Hepatocyte (in vitro differentiated cells): ENCODE measurements around the gene AMPD3. TPM values are rescaled to one million over a fixed set of nuclear protein-coding genes. Genes with fewer than 3 reads are reported as not detected.

Experiments
- DNase-seq: peaks from one replicate; pipeline ENCODE4 v3.0.0-alpha.2; 2016; ENCODE audit warnings: low spot score
- H2AFZ ChIP-seq: fragments of 200-600 bp; sonication (generic); 2 replicates; pipeline ENCODE4 v1.6.0; 2016; ENCODE audit warnings: antibody characterized with exemption, mild to moderate bottlenecking
- H3K27ac ChIP-seq: fragments of 200-600 bp; sonication (generic); 2 replicates; pipeline ENCODE4 v1.5.1; 2016; ENCODE audit warnings: mild to moderate bottlenecking
- H3K27me3 ChIP-seq: fragments of 200-600 bp; sonication (generic); 2 replicates; pipeline ENCODE4 v1.6.1; 2016
- H3K36me3 ChIP-seq: fragments of 200-600 bp; sonication (generic); replicated peaks from 2 replicates; pipeline ENCODE4 v1.5.1; 2016; ENCODE audit warnings: low read depth; ENCODE audit not compliant: insufficient read depth
- H3K4me1 ChIP-seq: fragments of 200-600 bp; sonication (generic); 2 replicates; pipeline ENCODE4 v1.5.1; 2016; ENCODE audit warnings: mild to moderate bottlenecking, moderate library complexity; ENCODE audit not compliant: insufficient read depth
- H3K4me2 ChIP-seq: fragments of 200-600 bp; sonication (generic); 2 replicates; pipeline ENCODE4 v1.6.0; 2016
- H3K4me3 ChIP-seq: fragments of 200-600 bp; sonication (generic); 2 replicates; pipeline ENCODE4 v1.5.1; 2016; ENCODE audit warnings: mild to moderate bottlenecking
- H3K79me2 ChIP-seq: fragments of 200-600 bp; sonication (generic); 2 replicates; pipeline ENCODE4 v1.6.0; 2017; ENCODE audit warnings: mild to moderate bottlenecking
- H3K9me2 ChIP-seq: fragments of 200-600 bp; sonication (generic); replicated peaks from 2 replicates; pipeline ENCODE4 v1.6.0; 2017; ENCODE audit warnings: mild to moderate bottlenecking; ENCODE audit not compliant: insufficient read depth
- H3K9me3 ChIP-seq: fragments of 200-600 bp; sonication (generic); 2 replicates; pipeline ENCODE4 v1.5.1; 2016; ENCODE audit warnings: low read depth, mild to moderate bottlenecking
- H4K20me1 ChIP-seq: fragments of 200-600 bp; sonication (generic); 2 replicates; pipeline ENCODE4 v1.6.0; 2016; ENCODE audit warnings: mild to moderate bottlenecking; ENCODE audit not compliant: insufficient read depth, poor library complexity, severe bottlenecking
- CTCF ChIP-seq: fragments of 200-600 bp; sonication (generic); IDR thresholded peaks from 2 replicates; pipeline ENCODE4 v1.5.1; 2016; ENCODE audit warnings: antibody characterized with exemption, mild to moderate bottlenecking; ENCODE audit not compliant: poor library complexity
- EZH2 ChIP-seq: fragments of 200-600 bp; sonication (generic); IDR thresholded peaks from 2 replicates; pipeline ENCODE4 v1.6.1; 2016; ENCODE audit warnings: antibody characterized with exemption, mild to moderate bottlenecking, borderline replicate concordance
- EZH2phosphoT487 ChIP-seq: fragments of 200-600 bp; sonication (generic); IDR thresholded peaks from one replicate; pipeline ENCODE4 v1.6.1; 2018; ENCODE audit warnings: antibody characterized with exemption, mild to moderate bottlenecking, low read depth, moderate library complexity; ENCODE audit not compliant: unreplicated experiment, severe bottlenecking
- WGBS: methylation state at CpG from one replicate; pipeline ENCODE4 v1.1.6; 2016; ENCODE audit warnings: low lambda C conversion rate; ENCODE audit errors: missing lambda C conversion rate; 5-methylcytosine and 5-hydroxymethylcytosine counted together
- polyA plus RNA-seq: library from polyadenylated mRNA; unstranded; fragments of >200 nt; fragmentation: Nextera tagmentation; extraction: Ambion mirVana; gene quantifications from 2 replicates; pipeline ENCODE4 v1.2.1, GENCODE V29; 2016
- total RNA-seq: library from RNA; depleted of rRNA; stranded (reverse); fragments of >200 nt; gene quantifications from 2 replicates; pipeline ENCODE4 v1.2.3, GENCODE V29; 2014

AMPD3 gene
- total and polyA plus RNA-seq, 2 experiments from 2014 or later: 1.8 to 4.1 TPM

GRCh38 chr11:10494636-10495463 lies 39.8 kb downstream of the AMPD3 start:
- Histone ChIP-seq H3K4me2 (no peak overlapping the region), H3K27me3 (no peaks in the 10 kb centered on the region), H3K4me1 (no peaks in the 10 kb centered on the region), H3K27ac (no peak overlapping the region), H3K4me3 (no peak overlapping the region), H3K9me2 (no peaks in the 10 kb centered on the region), H2AFZ (no peak overlapping the region), H3K9me3 (no peaks in the 10 kb centered on the region), H3K36me3 (no peaks in the 10 kb centered on the region), H3K79me2 (no peaks in the 10 kb centered on the region), H4K20me1 (no peaks in the 10 kb centered on the region)
- no peak for DNase-seq
- WGBS: 94% methylated on average over 14 of the region's 14 CpGs
- TF ChIP-seq EZH2phosphoT487 (no peak), CTCF (no peak), EZH2 (no peak)

GRCh38 chr11:10495464-10495786 lies 40.4 kb downstream of the AMPD3 start:
- Histone ChIP-seq H3K27me3 (no peaks in the 10 kb centered on the region), H3K4me3 (no peak overlapping the region), H3K4me1 (no peaks in the 10 kb centered on the region), H3K27ac (no peak overlapping the region), H3K79me2 (no peaks in the 10 kb centered on the region), H3K36me3 (no peaks in the 10 kb centered on the region), H2AFZ (no peak overlapping the region), H3K9me3 (no peaks in the 10 kb centered on the region), H3K4me2 (no peak overlapping the region), H4K20me1 (no peaks in the 10 kb centered on the region), H3K9me2 (no peaks in the 10 kb centered on the region)
- 95% methylated on average over 8 of the region's 8 CpGs for WGBS
- DNase-seq: no peak
- TF ChIP-seq EZH2phosphoT487: no peak
- no peak for TF ChIP-seq CTCF
- no peak for TF ChIP-seq EZH2

DNA sequence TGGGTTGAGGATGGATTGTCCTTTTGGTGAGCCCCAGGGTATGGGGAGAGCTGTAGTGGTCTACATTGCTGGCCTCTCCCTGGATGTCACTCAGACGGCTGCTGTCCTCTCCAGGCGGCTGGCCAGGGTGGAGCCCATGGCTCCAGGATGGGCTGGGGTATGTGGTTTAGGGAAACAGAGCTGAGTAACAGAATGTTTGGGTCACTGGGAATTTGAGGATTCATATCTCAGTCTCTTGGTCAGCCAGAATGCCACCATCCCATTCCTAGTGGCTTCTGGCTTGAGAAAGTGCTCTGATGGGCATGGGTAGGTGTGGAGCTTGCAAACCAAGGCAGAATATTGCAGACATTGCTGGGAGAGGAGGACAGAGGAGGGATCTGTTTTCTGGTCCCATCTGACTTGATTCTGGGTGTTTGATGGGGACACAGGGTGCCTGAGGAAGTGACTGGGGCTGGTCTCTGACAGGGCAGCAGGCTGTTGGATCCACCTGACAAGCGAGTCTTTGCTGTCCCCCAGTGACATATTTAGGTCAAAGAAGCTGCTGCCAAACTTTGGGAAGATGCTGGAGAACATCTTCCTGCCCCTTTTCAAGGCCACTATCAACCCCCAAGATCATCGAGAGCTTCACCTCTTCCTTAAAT lies 41.4 kb downstream of the AMPD3 start:
- Histone ChIP-seq H2AFZ (no peak overlapping the region), H3K79me2 (no peaks in the 10 kb centered on the region), H3K36me3 (no peaks in the 10 kb centered on the region), H3K4me2 (no peak overlapping the region), H3K9me2 (no peaks in the 10 kb centered on the region), H4K20me1 (no peaks in the 10 kb centered on the region), H3K4me3 (no peak overlapping the region), H3K9me3 (no peaks in the 10 kb centered on the region), H3K27ac (no peak overlapping the region), H3K4me1 (no peaks in the 10 kb centered on the region), H3K27me3 (no peaks in the 10 kb centered on the region)
- no peak for DNase-seq
- TF ChIP-seq EZH2: no peak
- TF ChIP-seq EZH2phosphoT487: no peak
- TF ChIP-seq CTCF: no peak
- 94% methylated on average over 4 of the region's 4 CpGs for WGBS
